Measurements from ENCODE around the gene HNRNPU. TPM values are rescaled to one million over a fixed set of nuclear protein-coding genes. Genes with fewer than 3 reads are reported as not detected.

Gene HNRNPU
- total and polyA plus RNA-seq, 11 donors, result 85.6 to 218 (median 167) TPM

- TF ChIP-seq POLR2A (IDR thresholded peaks at IDR 0.05) (no peak), CTCF (IDR thresholded peaks at IDR 0.05) (no peak)
- no peak for DNase-seq
- intact Hi-C loops (cut with DNase I), result no loop called here
- WGBS, 4 donors, result 98 to 100% (median 99%) methylated on average over 2 of the region's 2 CpGs
- H3K4me1 ChIP-seq, result peaks cover 0 to 54% (median 9%) of the 10 kb centered on the region in 12 donors
- no peak for ATAC-seq
- no peak overlapping the region for H3K4me3 ChIP-seq
- H3K36me3 ChIP-seq, result peaks cover 0 to 100% (median 95%) of the 10 kb centered on the region in 9 donors
- no peaks in the 10 kb centered on the region for H3K27me3 ChIP-seq
- no peaks in the 10 kb centered on the region for H3K9me3 ChIP-seq
- H3K27ac ChIP-seq, result no peak overlapping the region
Observed at GRCh38 chr1:244850896-244851295, 13.4 kb downstream of the HNRNPU start.

- Histone ChIP-seq H3K27me3 (no peaks in the 10 kb centered on the region), H3K27ac (peak overlapping the region in 2 of 12 donors; percentile 3 to 27), H3K36me3 (peaks cover 0 to 100% (median 95%) of the 10 kb centered on the region in 9 donors), H3K4me3 (no peak overlapping the region), H3K4me1 (peaks cover 0 to 49% (median 8%) of the 10 kb centered on the region in 12 donors), H3K9me3 (no peaks in the 10 kb centered on the region)
- intact Hi-C loops (cut with DNase I), result no loop called here
- TF ChIP-seq POLR2A (IDR thresholded peaks at IDR 0.05) (no peak), CTCF (IDR thresholded peaks at IDR 0.05) (no peak)
- no peak for DNase-seq
- 72 to 85% (median 81%) methylated on average over 3 of the region's 3 CpGs for WGBS, 4 donors
- ATAC-seq, result no peak
Observed at GRCh38 chr1:244850099-244850852, 14.1 kb downstream of the HNRNPU start.

- WGBS, 4 donors, result 48 to 58% (median 54%) methylated on average over 1 of the region's 1 CpG
- intact Hi-C loops (cut with DNase I), result no loop called here
- no peak overlapping the region for H3K4me3 ChIP-seq
- DNase-seq (no peak), ATAC-seq (no peak)
- no peaks in the 10 kb centered on the region for H3K9me3 ChIP-seq
- H3K36me3 ChIP-seq, result peaks cover 0 to 100% (median 95%) of the 10 kb centered on the region in 9 donors
- peaks cover 0 to 40% (median 7%) of the 10 kb centered on the region in 12 donors for H3K4me1 ChIP-seq
- peak overlapping the region in 2 of 12 donors; percentile 3 to 27 for H3K27ac ChIP-seq
- H3K27me3 ChIP-seq, result no peaks in the 10 kb centered on the region
- TF ChIP-seq POLR2A (IDR thresholded peaks at IDR 0.05), result no peak
- no peak for TF ChIP-seq CTCF (IDR thresholded peaks at IDR 0.05)
Observed at GRCh38 chr1:244849189-244849866, 15.0 kb downstream of the HNRNPU start.

- no peak for DNase-seq
- TF ChIP-seq POLR2A (IDR thresholded peaks at IDR 0.05), result no peak
- no peak for TF ChIP-seq CTCF (IDR thresholded peaks at IDR 0.05)
- no peak for ATAC-seq
- intact Hi-C loops (cut with DNase I), result no loop called here
- H3K4me3 ChIP-seq, result no peak overlapping the region
- H3K4me1 ChIP-seq, result peaks cover 0 to 25% (median 11%) of the 10 kb centered on the region in 12 donors
- peaks cover 0 to 100% (median 95%) of the 10 kb centered on the region in 9 donors for H3K36me3 ChIP-seq
- WGBS, 4 donors, result 93 to 95% (median 94%) methylated on average over 6 of the region's 6 CpGs
- H3K9me3 ChIP-seq, result no peaks in the 10 kb centered on the region
- no peaks in the 10 kb centered on the region for H3K27me3 ChIP-seq
- H3K27ac ChIP-seq, result no peak overlapping the region
Observed at GRCh38 chr1:244846653-244847052, 17.7 kb downstream of the HNRNPU start.
